H1 (cell line): ENCODE measurements around the gene CBLN2. TPM values are rescaled to one million over a fixed set of nuclear protein-coding genes. Genes with fewer than 3 reads are reported as not detected.

Experiments used
- CTCF ChIA-PET: fragments of 300-600 bp; sonication (Branson Sonifier 250); formaldehyde crosslinking; loops from one replicate; lab custom pipeline; 2021; ENCODE audit not compliant: partially characterized antibody; lab: Charles Lee
- POLR2A ChIA-PET: fragments of 300-600 bp; sonication (Branson Sonifier 250); formaldehyde crosslinking; loops from one replicate; lab custom pipeline; 2021; ENCODE audit warnings: inconsistent platforms; ENCODE audit not compliant: partially characterized antibody; lab: Charles Lee
- DNase-seq, 2 experiments: peaks; one replicate each; pipeline versions ENCODE4 v3.0.0 to v3.0.0-alpha.2; 2010 to 2022; ENCODE audit warnings: low spot score in 2 of 2, low read depth in 1 of 2, mixed read lengths in 1 of 2
- FAIRE-seq: peaks from 2 replicates; lab custom pipeline; 2011; peaks lifted over from hg19 to GRCh38; lab: Jason Lieb, UNC
- H2AFZ ChIP-seq: 2 replicates; pipeline ENCODE4 v1.8.1; 2012; ENCODE audit warnings: low read length, inconsistent platforms
- H2AK5ac ChIP-seq: 2 replicates; pipeline ENCODE4 v1.6.1; 2013; ENCODE audit warnings: low read depth, low read length
- H2BK120ac ChIP-seq: replicated peaks from 2 replicates; pipeline ENCODE3; 2013; ENCODE audit warnings: low read depth, low read length, inconsistent platforms
- H2BK12ac ChIP-seq: 2 replicates; pipeline ENCODE4 v1.6.1; 2013; ENCODE audit warnings: low read depth, low read length
- H2BK15ac ChIP-seq: 2 replicates; pipeline ENCODE4 v1.6.1; 2013; ENCODE audit warnings: low read length
- H2BK20ac ChIP-seq: 2 replicates; pipeline ENCODE4 v1.6.1; 2013; ENCODE audit warnings: low read length
- H2BK5ac ChIP-seq: 2 replicates; pipeline ENCODE4 v1.6.1; 2013; ENCODE audit warnings: low read depth, low read length
- H3K14ac ChIP-seq: 2 replicates; pipeline ENCODE4 v1.6.1; 2013; ENCODE audit warnings: inconsistent platforms; ENCODE audit not compliant: insufficient read length
- H3K18ac ChIP-seq: 2 replicates; pipeline ENCODE4 v1.6.1; 2013; ENCODE audit warnings: low read length; ENCODE audit errors: extremely low read depth
- H3K23ac ChIP-seq: 2 replicates; pipeline ENCODE4 v1.6.1; 2013; ENCODE audit warnings: inconsistent platforms; ENCODE audit not compliant: insufficient read length
- H3K23me2 ChIP-seq: 2 replicates; pipeline ENCODE4 v1.6.1; 2013; ENCODE audit warnings: low read depth, low read length
- H3K27ac ChIP-seq: 2 replicates; pipeline ENCODE4 v1.6.1; 2011; ENCODE audit warnings: low read depth, low read length, inconsistent platforms
- H3K27me3 ChIP-seq, 4 experiments: replicated peaks in 1 of 4; 1 replicate in 1 of 4; 2 replicates in 3 of 4; pipeline versions ENCODE4 v1.6.1 to v1.8.1; 2011 to 2013; ENCODE audit warnings: low read length in 3 of 4, mild to moderate bottlenecking in 3 of 4, inconsistent platforms in 2 of 4, mixed read lengths in 2 of 4, moderate library complexity in 1 of 4; ENCODE audit not compliant: control insufficient read depth in 3 of 4, insufficient read depth in 3 of 4; ENCODE audit errors: extremely low read depth in 1 of 4
- H3K36me3 ChIP-seq, 4 experiments: 2 replicates each; pipeline versions ENCODE4 v1.6.1 to v1.8.1; 2011 to 2013; ENCODE audit warnings: mild to moderate bottlenecking in 4 of 4, low read length in 3 of 4, moderate library complexity in 2 of 4, control low read depth in 1 of 4, inconsistent platforms in 1 of 4; ENCODE audit not compliant: insufficient read depth in 4 of 4, control insufficient read depth in 2 of 4
- H3K4ac ChIP-seq: replicated peaks from 2 replicates; pipeline ENCODE3; 2013; ENCODE audit warnings: low read length, low read depth, mixed read lengths, inconsistent platforms; ENCODE audit not compliant: insufficient read length
- H3K4me1 ChIP-seq, 4 experiments: replicated peaks in 1 of 4; 1 replicate in 1 of 4; 2 replicates in 3 of 4; pipeline versions ENCODE4 v1.6.1 to v1.8.1; 2011 to 2013; ENCODE audit warnings: low read length in 3 of 4, inconsistent platforms in 2 of 4, mixed read lengths in 1 of 4; ENCODE audit not compliant: insufficient read depth in 4 of 4, control insufficient read depth in 3 of 4
- H3K4me2 ChIP-seq, 2 experiments: 2 replicates each; pipeline versions ENCODE4 v1.6.1 to v1.8.1; 2011 to 2013; ENCODE audit warnings: low read depth in 2 of 2, low read length in 2 of 2, control low read depth in 1 of 2, inconsistent platforms in 1 of 2, mild to moderate bottlenecking in 1 of 2; ENCODE audit not compliant: insufficient read depth in 1 of 2
- H3K4me3 ChIP-seq, 4 experiments: fragments of 200-600, 300-600 bp in 1 of 4; sonication (generic), shearing (Covaris generic), sonication (Bioruptor Twin) in 1 of 4; 2 replicates each; pipeline versions ENCODE4 v1.5.1 to v1.8.1; 2011 to 2016; ENCODE audit warnings: low read length in 4 of 4, low read depth in 3 of 4, control low read depth in 2 of 4, inconsistent platforms in 2 of 4, mild to moderate bottlenecking in 2 of 4, mixed read lengths in 1 of 4, moderate library complexity in 1 of 4; ENCODE audit not compliant: insufficient read depth in 2 of 4; ENCODE audit errors: extremely low read depth in 1 of 4
- H3K56ac ChIP-seq: replicated peaks from 2 replicates; pipeline ENCODE3; 2013; ENCODE audit warnings: low read depth, mild to moderate bottlenecking, mixed read lengths, low read length, inconsistent platforms; ENCODE audit not compliant: insufficient read length
- H3K79me1 ChIP-seq: 2 replicates; pipeline ENCODE4 v1.6.1; 2013; ENCODE audit warnings: low read depth, low read length, control low read depth
- H3K79me2 ChIP-seq, 2 experiments: 2 replicates each; pipeline versions ENCODE4 v1.6.1 to v1.8.1; 2012 to 2013; ENCODE audit warnings: low read length in 2 of 2, mild to moderate bottlenecking in 2 of 2, inconsistent platforms in 1 of 2; ENCODE audit not compliant: insufficient read depth in 2 of 2, control insufficient read depth in 1 of 2
- H3K9ac ChIP-seq, 4 experiments: replicated peaks in 1 of 4; 1 replicate in 1 of 4; 2 replicates in 3 of 4; pipeline versions ENCODE4 v1.6.1 to v1.8.1; 2011 to 2013; ENCODE audit warnings: low read depth in 3 of 4, low read length in 3 of 4, control low read depth in 2 of 4, mild to moderate bottlenecking in 2 of 4, moderate library complexity in 2 of 4, inconsistent platforms in 1 of 4; ENCODE audit errors: extremely low read depth in 1 of 4
- H3K9me3 ChIP-seq, 2 experiments: 2 replicates each; pipeline versions ENCODE4 v1.6.1 to v1.8.1; 2012 to 2013; ENCODE audit warnings: mild to moderate bottlenecking in 2 of 2, moderate library complexity in 2 of 2, control low read depth in 1 of 2, inconsistent platforms in 1 of 2, low read depth in 1 of 2, low read length in 1 of 2, mixed read lengths in 1 of 2; ENCODE audit not compliant: insufficient read depth in 2 of 2
- H4K20me1 ChIP-seq, 2 experiments: replicated peaks in 1 of 2; 2 replicates each; pipeline versions ENCODE3 to v1.8.1; 2011 to 2013; ENCODE audit warnings: inconsistent platforms in 2 of 2, low read length in 2 of 2, mild to moderate bottlenecking in 1 of 2; ENCODE audit not compliant: insufficient read depth in 2 of 2, control insufficient read depth in 1 of 2
- H4K5ac ChIP-seq: 2 replicates; pipeline ENCODE4 v1.6.1; 2013; ENCODE audit warnings: low read length, low read depth, mixed read lengths, inconsistent platforms; ENCODE audit not compliant: insufficient read length
- H4K8ac ChIP-seq: 2 replicates; pipeline ENCODE4 v1.8.0; 2013; ENCODE audit warnings: mild to moderate bottlenecking, moderate library complexity, low read length, inconsistent platforms; ENCODE audit not compliant: insufficient read depth; ENCODE audit errors: extremely low read depth
- H4K91ac ChIP-seq: replicated peaks from 2 replicates; pipeline ENCODE3; 2013; ENCODE audit warnings: low read length, mixed read lengths, inconsistent platforms; ENCODE audit not compliant: insufficient read length
- ASH2L ChIP-seq: fragments of 200-600, 300-600 bp; sonication (generic); IDR thresholded peaks from one replicate; pipeline ENCODE4 v1.7.1; 2017; ENCODE audit warnings: low read length
- BACH1 ChIP-seq: IDR thresholded peaks from 2 replicates; pipeline ENCODE4 v1.6.1; 2012; ENCODE audit warnings: low read length, improper control_type of control experiment
- BCL11A ChIP-seq, 2 experiments: IDR thresholded peaks; one replicate each; pipeline ENCODE4 v1.6.1; 2011; ENCODE audit warnings: low read depth in 2 of 2, low read length in 2 of 2, mild to moderate bottlenecking in 2 of 2
- CEBPB ChIP-seq: IDR thresholded peaks from 2 replicates; pipeline ENCODE4 v1.6.1; 2012; ENCODE audit warnings: low read depth, low read length
- RAD21 ChIP-seq, 2 experiments: IDR thresholded peaks in 1 of 2; conservative IDR thresholded peaks in 1 of 2; 2 replicates each; pipeline ENCODE4 v1.6.1; 2011; ENCODE audit warnings: low read depth in 2 of 2, low read length in 2 of 2, improper control_type of control experiment in 1 of 2, inconsistent platforms in 1 of 2, mild to moderate bottlenecking in 1 of 2, moderate library complexity in 1 of 2
- WGBS, 2 experiments: shearing (Covaris generic) in 1 of 2; methylation state at CpG; one replicate each; pipeline versions ENCODE4 v1.1.6 to v1.1.7; 2013 to 2015; ENCODE audit warnings: low lambda C conversion rate in 2 of 2, mixed read lengths in 2 of 2, inconsistent platforms in 1 of 2, low coverage in 1 of 2, missing lambda C conversion rate in 1 of 2; ENCODE audit not compliant: insufficient replicate concordance in 2 of 2, insufficient coverage in 1 of 2, insufficient read length in 1 of 2; ENCODE audit errors: extremely low coverage in 1 of 2, missing lambda C conversion rate in 1 of 2; 5-methylcytosine and 5-hydroxymethylcytosine counted together
- long read RNA-seq, 2 experiments: library from RNA in 1 of 2; library from capped mRNA in 1 of 2; stranded (forward); transcript quantifications; one replicate each; pipeline ENCODE4 v2.0.0, GENCODE V29; 2021; ENCODE audit warnings: inconsistent platforms in 1 of 2
- polyA minus RNA-seq, 3 experiments: library from RNA; depleted of rRNA, polyadenylated mRNA; stranded (reverse); fragments of >200 nt; gene quantifications; 1 replicate in 2 of 3; 2 replicates in 1 of 3; pipeline ENCODE4 v1.2.3, GENCODE V29; 2011
- polyA plus RNA-seq, 7 experiments: library from polyadenylated mRNA; depleted of rRNA in 3 of 7; stranded (reverse) in 5 of 7; unstranded in 2 of 7; fragments of >200 nt in 5 of 7; fragments of 200-250 nt in 2 of 7; gene quantifications; 1 replicate in 5 of 7; 2 replicates in 1 of 7; 4 replicates in 1 of 7; pipeline versions ENCODE4 v1.2.1 to v1.2.3, GENCODE V29; 2011 to 2013; ENCODE audit warnings: missing spikeins in 2 of 7, mixed read lengths in 2 of 7
- total RNA-seq: library from RNA; stranded (reverse); fragmentation: NEBNext Ultra II Directional; extraction: Animal tissue kit (Norgen Biotek cat#: 25700); gene quantifications from 2 replicates; pipeline ENCODE4 v1.2.1, GENCODE V29; 2021
- TF ChIP-seq, protein P1 (sequence below), 3 experiments: IDR thresholded peaks; 1 replicate in 2 of 3; 2 replicates in 1 of 3; pipeline versions ENCODE4 v1.5.1 to v1.6.1; 2011; ENCODE audit warnings: low read length in 3 of 3, mild to moderate bottlenecking in 3 of 3, inconsistent platforms in 2 of 3, low read depth in 1 of 3, moderate library complexity in 1 of 3; ENCODE audit not compliant: insufficient read depth in 1 of 3; ENCODE audit errors: control extremely low read depth in 1 of 3

Gene CBLN2
- total RNA-seq (not detected in 2 replicates), polyA plus RNA-seq (2011; rRNA removed) (not detected in 2 replicates), polyA minus RNA-seq (2011; rRNA and poly(A)+ RNA removed) (not detected in 2 replicates)
- not detected for polyA plus RNA-seq (2011; cell fraction: cytosol; rRNA removed)
- not detected for polyA plus RNA-seq (2011; cell fraction: nucleus; rRNA removed)
- polyA plus RNA-seq (2012, experiment 1 of 2) = not detected in 4 replicates
- polyA plus RNA-seq (2012, experiment 2 of 2) = not detected
- polyA plus RNA-seq (2013, experiment 1 of 2) = 0.02 TPM
- polyA plus RNA-seq (2013, experiment 2 of 2) = 0.04 TPM
- not detected for polyA minus RNA-seq (2011; cell fraction: cytosol; rRNA and poly(A)+ RNA removed)
- not detected for polyA minus RNA-seq (2011; cell fraction: nucleus; rRNA and poly(A)+ RNA removed)
- long read RNA-seq, experiment 1 = 0 reads
- long read RNA-seq, experiment 2 = 0 reads

GRCh38 chr18:72544092-72544886 is at the start of gene CBLN2:
Gene CBLN2 (minus strand): TSS chr18:72544342. CDS start chr18:72542160, 2,182 bp downstream.
- H2AFZ ChIP-seq = no peak within 1 kb of the TSS
- H3K79me2 ChIP-seq = no peaks in the 10 kb centered on the region

More at GRCh38 chr18:72544092-72544886, at the start of gene CBLN2:
- Histone ChIP-seq H2BK12ac (no peak within 1 kb of the TSS), H3K56ac (no peak within 1 kb of the TSS), H3K4ac (no peak within 1 kb of the TSS), H3K23ac (no peak within 1 kb of the TSS), H4K8ac (peak within 1 kb of the TSS; percentile 57), H3K79me1 (no peaks in the 10 kb centered on the region), H2AK5ac (no peak within 1 kb of the TSS), H3K36me3 (peaks cover 0 to 10% (median 0%) of the 10 kb centered on the region in 4 experiments; a peak in 2 of 8 replicates), H3K9me3 (peaks cover 22 to 74% of the 10 kb centered on the region in 2 experiments), H2BK15ac (no peak within 1 kb of the TSS), H3K4me1 (peaks cover 0 to 3% (median 0%) of the 10 kb centered on the region in 4 experiments; a peak in 1 of 7 replicates), H3K9ac (no peak within 1 kb of the TSS), H3K27ac (no peak within 1 kb of the TSS), H2BK5ac (no peak within 1 kb of the TSS), H3K4me3 (peak within 1 kb of the TSS in 2 of 4 experiments; percentile 36 to 40; a peak in 3 of 8 replicates), H4K20me1 (peaks cover 0 to 3% of the 10 kb centered on the region in 2 experiments), H3K4me2 (peak within 1 kb of the TSS; percentile 7 to 73; a peak in 3 of 4 replicates), H3K14ac (no peak within 1 kb of the TSS), H3K23me2 (no peaks in the 10 kb centered on the region), H3K27me3 (peaks cover 6 to 22% (median 19%) of the 10 kb centered on the region in 4 experiments), H4K5ac (no peak within 1 kb of the TSS), H2BK120ac (no peak within 1 kb of the TSS), H3K18ac (no peak within 1 kb of the TSS), H4K91ac (no peak within 1 kb of the TSS), H2BK20ac (no peak within 1 kb of the TSS)
- TF ChIP-seq BCL11A (IDR thresholded peaks at IDR 0.05; ENCODE audit: low read depth in 2 of 2, low read length in 2 of 2) (no peak), CEBPB (no peak), RAD21 (IDR thresholded peaks at IDR 0.05 in 1 of 2, conservative IDR thresholded peaks at IDR 0.05 in 1 of 2; ENCODE audit: low read depth in 2 of 2, low read length in 2 of 2) (peak; percentile 78 to 88), ASH2L (no peak), BACH1 (no peak)
- TF ChIP-seq, protein P1, sequence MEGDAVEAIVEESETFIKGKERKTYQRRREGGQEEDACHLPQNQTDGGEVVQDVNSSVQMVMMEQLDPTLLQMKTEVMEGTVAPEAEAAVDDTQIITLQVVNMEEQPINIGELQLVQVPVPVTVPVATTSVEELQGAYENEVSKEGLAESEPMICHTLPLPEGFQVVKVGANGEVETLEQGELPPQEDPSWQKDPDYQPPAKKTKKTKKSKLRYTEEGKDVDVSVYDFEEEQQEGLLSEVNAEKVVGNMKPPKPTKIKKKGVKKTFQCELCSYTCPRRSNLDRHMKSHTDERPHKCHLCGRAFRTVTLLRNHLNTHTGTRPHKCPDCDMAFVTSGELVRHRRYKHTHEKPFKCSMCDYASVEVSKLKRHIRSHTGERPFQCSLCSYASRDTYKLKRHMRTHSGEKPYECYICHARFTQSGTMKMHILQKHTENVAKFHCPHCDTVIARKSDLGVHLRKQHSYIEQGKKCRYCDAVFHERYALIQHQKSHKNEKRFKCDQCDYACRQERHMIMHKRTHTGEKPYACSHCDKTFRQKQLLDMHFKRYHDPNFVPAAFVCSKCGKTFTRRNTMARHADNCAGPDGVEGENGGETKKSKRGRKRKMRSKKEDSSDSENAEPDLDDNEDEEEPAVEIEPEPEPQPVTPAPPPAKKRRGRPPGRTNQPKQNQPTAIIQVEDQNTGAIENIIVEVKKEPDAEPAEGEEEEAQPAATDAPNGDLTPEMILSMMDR (IDR thresholded peaks at IDR 0.05; ENCODE audit: control extremely low read depth in 1 of 3, insufficient read depth in 1 of 3, low read depth in 1 of 3, low read length in 3 of 3) = peak; percentile 54 to 74 (median 72)
- 68% methylated on average over 43 of the region's 44 CpGs; no CpG with 5 or more reads in 1 of the 2 experiments for WGBS, 2 experiments
- FAIRE-seq (no peak), DNase-seq (peak in 1 of 2 experiments; percentile 89)
- CTCF ChIA-PET = interaction anchor here (0.6 to 0.7 kb wide), 2 partner anchors 1209 to 1582 kb away, joined by 3 read pairs; no protein-coding TSS in a partner anchor
- POLR2A ChIA-PET = no interaction called here
